WTC11 (cell line): ENCODE measurements around the gene KRTCAP2. TPM values are rescaled to one million over a fixed set of nuclear protein-coding genes. Genes with fewer than 3 reads are reported as not detected.
A peak's percentile ranks its signal among the peaks of the same experiment; 100 is the strongest.

Source experiments
- AFF4 ChIP-seq: sonication (generic); formaldehyde crosslinking; IDR thresholded peaks from 2 replicates; pipeline ENCODE4 v1.8.1; 2023; ENCODE audit warnings: mild to moderate bottlenecking, missing genetic modification reagents, borderline replicate concordance
- CBFB ChIP-seq: sonication (generic); formaldehyde crosslinking; IDR thresholded peaks from 2 replicates; pipeline ENCODE4 v1.8.1; 2022; ENCODE audit warnings: mild to moderate bottlenecking, low read depth, missing genetic modification reagents
- ETV6 ChIP-seq: sonication (generic); formaldehyde crosslinking; IDR thresholded peaks from 2 replicates; pipeline ENCODE4 v1.8.1; 2022; ENCODE audit warnings: mild to moderate bottlenecking, missing genetic modification reagents
- FOXP1 ChIP-seq: sonication (generic); formaldehyde crosslinking; IDR thresholded peaks from 2 replicates; pipeline ENCODE4 v1.8.0; 2022; ENCODE audit warnings: missing genetic modification reagents, mild to moderate bottlenecking, moderate library complexity, borderline replicate concordance
- GABPB1 ChIP-seq: sonication (generic); formaldehyde crosslinking; IDR thresholded peaks from 2 replicates; pipeline ENCODE4 v1.8.1; 2023; ENCODE audit warnings: mild to moderate bottlenecking, missing genetic modification reagents
- HMGA2 ChIP-seq: fragments of 250-450 bp; sonication (Bioruptor Pico); IDR thresholded peaks from 2 replicates; pipeline ENCODE4 v1.4.0; 2021; ENCODE audit warnings: mild to moderate bottlenecking, moderate library complexity
- KAT7 ChIP-seq: sonication (generic); formaldehyde crosslinking; IDR thresholded peaks from 2 replicates; pipeline ENCODE4 v1.8.1; 2023; ENCODE audit warnings: missing genetic modification reagents, mild to moderate bottlenecking, borderline replicate concordance
- MAX ChIP-seq: sonication (generic); formaldehyde crosslinking; IDR thresholded peaks from 2 replicates; pipeline ENCODE4 v1.8.0; 2022; ENCODE audit warnings: mild to moderate bottlenecking, missing genetic modification reagents
- NFYB ChIP-seq: sonication (generic); formaldehyde crosslinking; conservative IDR thresholded peaks from 2 replicates; pipeline ENCODE4 v1.8.0; 2022; ENCODE audit warnings: low read depth, missing genetic modification reagents
- NR2C2 ChIP-seq: sonication (generic); formaldehyde crosslinking; IDR thresholded peaks from 2 replicates; pipeline ENCODE4 v1.8.0; 2022; ENCODE audit warnings: mild to moderate bottlenecking, missing genetic modification reagents
- RORB ChIP-seq: fragments of 250-450 bp; sonication (Bioruptor Pico); IDR thresholded peaks from 2 replicates; pipeline ENCODE4 v1.9.0; 2021; ENCODE audit warnings: mild to moderate bottlenecking
- SMAD4 ChIP-seq: sonication (generic); formaldehyde crosslinking; IDR thresholded peaks from 2 replicates; pipeline ENCODE4 v1.8.0; 2022; ENCODE audit warnings: mild to moderate bottlenecking, missing genetic modification reagents
- TEAD1 ChIP-seq: sonication (generic); formaldehyde crosslinking; IDR thresholded peaks from 2 replicates; pipeline ENCODE4 v1.8.0; 2022; ENCODE audit warnings: mild to moderate bottlenecking, missing genetic modification reagents
- TP53 ChIP-seq: sonication (generic); formaldehyde crosslinking; IDR thresholded peaks from 2 replicates; pipeline ENCODE4 v1.8.1; 2023; ENCODE audit warnings: mild to moderate bottlenecking, missing genetic modification reagents
- ZNF121 ChIP-seq: sonication (generic); formaldehyde crosslinking; IDR thresholded peaks from 2 replicates; pipeline ENCODE4 v1.8.0; 2023; ENCODE audit warnings: missing genetic modification reagents
- ZNF423 ChIP-seq: fragments of 250-450 bp; sonication (Bioruptor Pico); IDR thresholded peaks from 2 replicates; pipeline ENCODE4 v2.1.2; 2022; ENCODE audit warnings: mild to moderate bottlenecking, moderate library complexity
- total RNA-seq: library from RNA; stranded (reverse); gene quantifications from 3 replicates; pipeline ENCODE4 v1.2.3, GENCODE V29; 2021
- TF ChIP-seq, protein P1 (sequence below): sonication (generic); formaldehyde crosslinking; IDR thresholded peaks from 2 replicates; pipeline ENCODE4 v1.8.1; 2023; ENCODE audit warnings: mild to moderate bottlenecking, missing genetic modification reagents, moderate library complexity
- TF ChIP-seq, protein P2 (sequence below): sonication (generic); formaldehyde crosslinking; IDR thresholded peaks from 2 replicates; pipeline ENCODE4 v1.8.1; 2022; ENCODE audit warnings: missing genetic modification reagents, borderline replicate concordance
- TF ChIP-seq, protein P3 (sequence below): sonication (generic); formaldehyde crosslinking; IDR thresholded peaks from 2 replicates; pipeline ENCODE4 v1.8.0; 2022; ENCODE audit warnings: mild to moderate bottlenecking, missing genetic modification reagents

KRTCAP2 gene
- total RNA-seq, 1 experiment from 2014 or later = 104 TPM

DNA sequence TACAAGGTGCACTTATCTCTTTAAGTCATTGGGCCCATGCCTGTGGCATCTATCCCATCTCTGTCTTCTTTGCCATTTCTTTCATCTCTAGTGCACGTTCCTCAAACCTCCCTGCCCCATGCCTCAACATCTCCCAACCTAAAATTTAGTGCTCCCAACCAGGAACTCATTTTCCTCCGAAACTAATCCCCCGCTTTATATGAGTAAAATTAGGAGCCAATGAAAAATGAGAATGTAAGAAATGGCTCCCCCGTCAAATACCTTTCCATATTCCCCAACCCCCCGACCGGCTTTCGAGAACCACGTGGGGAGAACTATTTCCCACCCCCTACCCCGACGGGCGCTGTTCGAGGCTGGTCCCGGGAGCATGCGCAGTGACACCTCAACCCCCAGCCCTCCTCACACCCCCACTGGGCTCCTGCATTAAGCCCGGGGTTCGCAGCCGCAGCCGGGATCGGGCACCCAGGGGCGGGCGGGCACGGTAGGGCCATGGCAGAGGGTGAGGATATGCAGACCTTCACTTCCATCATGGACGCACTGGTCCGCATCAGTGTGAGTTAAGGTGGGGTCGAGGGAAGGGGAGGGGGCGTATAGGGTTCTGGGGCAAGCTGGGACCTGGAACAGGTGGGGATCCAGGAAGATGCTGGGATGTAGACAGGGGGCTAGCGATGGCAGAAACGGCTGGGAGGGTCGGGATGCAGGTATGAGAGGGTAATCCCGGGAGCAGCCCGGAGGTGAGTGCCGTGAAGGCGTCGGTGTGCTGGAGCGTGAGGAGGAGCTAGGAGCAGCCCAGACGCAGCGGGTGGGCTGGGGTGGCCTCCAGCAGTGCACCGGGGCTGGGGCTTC lies 597 bp upstream of the KRTCAP2 start, which contains the start of gene TRIM46 (continued):
- TF ChIP-seq AFF4 (no peak), NR2C2 (no peak), GABPB1 (CRISPR knock-in tag) (no peak), MAX (peak; percentile 58; the same call in 1 of the 2 replicates), ZNF423 (CRISPR knock-in tag) (peak; percentile 50), HMGA2 (CRISPR knock-in tag) (no peak), NFYB (CRISPR knock-in tag) (no peak), TP53 (CRISPR knock-in tag) (no peak), ETV6 (CRISPR knock-in tag) (0 out of 2 replicates have a peak, but pooled peaks have one; percentile 5), SMAD4 (CRISPR knock-in tag) (no peak), TEAD1 (no peak), KAT7 (CRISPR knock-in tag) (no peak), ZNF121 (no peak), FOXP1 (CRISPR knock-in tag) (0 out of 2 replicates have a peak, but pooled peaks have one; percentile 27), CBFB (0 out of 2 replicates have a peak, but pooled peaks have one; percentile 12), RORB (no peak)
- TF ChIP-seq, protein P1, sequence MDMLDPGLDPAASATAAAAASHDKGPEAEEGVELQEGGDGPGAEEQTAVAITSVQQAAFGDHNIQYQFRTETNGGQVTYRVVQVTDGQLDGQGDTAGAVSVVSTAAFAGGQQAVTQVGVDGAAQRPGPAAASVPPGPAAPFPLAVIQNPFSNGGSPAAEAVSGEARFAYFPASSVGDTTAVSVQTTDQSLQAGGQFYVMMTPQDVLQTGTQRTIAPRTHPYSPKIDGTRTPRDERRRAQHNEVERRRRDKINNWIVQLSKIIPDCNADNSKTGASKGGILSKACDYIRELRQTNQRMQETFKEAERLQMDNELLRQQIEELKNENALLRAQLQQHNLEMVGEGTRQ (CRISPR knock-in tag) = peak; percentile 72
- TF ChIP-seq, protein P2, sequence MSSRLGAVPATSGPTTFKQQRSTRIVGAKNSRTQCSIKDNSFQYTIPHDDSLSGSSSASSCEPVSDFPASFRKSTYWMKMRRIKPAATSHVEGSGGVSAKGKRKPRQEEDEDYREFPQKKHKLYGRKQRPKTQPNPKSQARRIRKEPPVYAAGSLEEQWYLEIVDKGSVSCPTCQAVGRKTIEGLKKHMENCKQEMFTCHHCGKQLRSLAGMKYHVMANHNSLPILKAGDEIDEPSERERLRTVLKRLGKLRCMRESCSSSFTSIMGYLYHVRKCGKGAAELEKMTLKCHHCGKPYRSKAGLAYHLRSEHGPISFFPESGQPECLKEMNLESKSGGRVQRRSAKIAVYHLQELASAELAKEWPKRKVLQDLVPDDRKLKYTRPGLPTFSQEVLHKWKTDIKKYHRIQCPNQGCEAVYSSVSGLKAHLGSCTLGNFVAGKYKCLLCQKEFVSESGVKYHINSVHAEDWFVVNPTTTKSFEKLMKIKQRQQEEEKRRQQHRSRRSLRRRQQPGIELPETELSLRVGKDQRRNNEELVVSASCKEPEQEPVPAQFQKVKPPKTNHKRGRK (CRISPR knock-in tag) = no peak
- TF ChIP-seq, protein P3, sequence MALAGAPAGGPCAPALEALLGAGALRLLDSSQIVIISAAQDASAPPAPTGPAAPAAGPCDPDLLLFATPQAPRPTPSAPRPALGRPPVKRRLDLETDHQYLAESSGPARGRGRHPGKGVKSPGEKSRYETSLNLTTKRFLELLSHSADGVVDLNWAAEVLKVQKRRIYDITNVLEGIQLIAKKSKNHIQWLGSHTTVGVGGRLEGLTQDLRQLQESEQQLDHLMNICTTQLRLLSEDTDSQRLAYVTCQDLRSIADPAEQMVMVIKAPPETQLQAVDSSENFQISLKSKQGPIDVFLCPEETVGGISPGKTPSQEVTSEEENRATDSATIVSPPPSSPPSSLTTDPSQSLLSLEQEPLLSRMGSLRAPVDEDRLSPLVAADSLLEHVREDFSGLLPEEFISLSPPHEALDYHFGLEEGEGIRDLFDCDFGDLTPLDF (CRISPR knock-in tag) = no peak
- TF ChIP-seq, all 79 proteins: peak for 10
